ENCODE results near the gene SLC2A4RG. TPM values are rescaled to one million over a fixed set of nuclear protein-coding genes. Genes with fewer than 3 reads are reported as not detected.

The SLC2A4RG gene
- polyA plus RNA-seq, 1 donor from 2014 or later, result 2.0 TPM

DNA sequence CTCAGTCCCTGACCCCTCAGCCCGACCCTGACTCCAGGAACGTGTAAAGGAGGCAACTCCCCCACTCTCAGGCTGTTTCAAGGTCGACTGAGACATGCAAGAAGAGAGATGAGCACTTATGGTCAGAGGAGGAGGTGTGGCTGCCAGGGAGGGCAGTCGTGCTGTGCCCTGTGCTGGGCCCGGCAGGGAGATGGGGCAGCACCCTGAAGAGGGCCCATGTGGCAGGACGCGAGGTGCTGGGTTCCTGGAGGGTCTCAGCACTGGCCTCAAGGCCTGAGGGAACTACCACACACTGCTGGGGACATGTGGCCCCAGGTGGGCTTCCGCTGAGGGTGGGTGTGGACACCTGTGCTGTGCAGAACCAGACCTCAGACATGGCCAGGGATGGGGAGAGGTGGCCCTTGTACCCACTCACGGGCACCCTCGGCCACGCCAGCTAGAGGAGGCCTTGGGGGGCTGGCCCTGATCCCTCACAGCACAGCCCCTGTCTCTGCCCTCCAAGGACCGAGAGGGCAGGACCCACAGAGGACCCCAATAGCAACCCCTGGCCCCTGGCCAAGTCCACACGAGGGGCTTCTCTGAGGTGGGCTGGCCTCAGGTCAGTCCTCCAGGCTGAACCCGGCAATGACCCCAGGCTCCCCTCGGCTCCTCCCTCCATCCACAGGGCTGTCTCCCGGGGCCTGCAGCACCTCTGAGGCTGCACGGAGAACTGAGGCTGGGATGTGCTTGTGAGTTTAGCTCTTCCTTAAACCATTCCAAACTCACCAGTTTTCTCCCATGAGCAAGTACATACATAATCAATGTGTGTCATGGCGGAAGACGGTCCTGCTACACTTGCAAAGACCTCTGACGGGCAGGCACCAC lies 8.7 kb downstream of the SLC2A4RG start:
- Mint-ChIP-seq H3K9me3 (no peaks in the 10 kb centered on the region), H3K27ac (no peak overlapping the region), H3K4me3 (peak overlapping the region in 1 of 4 donors; percentile 62), H3K27me3 (no peaks in the 10 kb centered on the region), H3K4me1 (no peaks in the 10 kb centered on the region), H3K36me3 (no peaks in the 10 kb centered on the region)

DNA sequence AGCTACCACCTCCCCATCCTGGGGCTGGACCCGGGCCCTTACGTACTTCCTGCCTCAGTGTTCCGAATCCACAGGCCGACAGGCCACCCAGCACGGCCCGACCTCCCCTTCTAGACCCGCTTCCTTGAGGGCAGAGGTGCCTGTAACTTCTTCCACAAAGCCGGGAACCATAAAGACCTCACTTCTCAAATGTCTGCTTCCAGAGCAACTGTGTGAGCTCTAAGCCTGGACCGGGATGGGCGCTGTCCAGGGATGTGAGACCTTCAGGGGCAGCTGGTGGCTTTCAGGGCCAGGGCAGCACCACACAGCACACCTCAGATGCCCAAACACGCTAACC lies 9.3 kb downstream of the SLC2A4RG start:
- H3K9me3 Mint-ChIP-seq, result no peaks in the 10 kb centered on the region
- no peaks in the 10 kb centered on the region for H3K36me3 Mint-ChIP-seq
- H3K4me1 Mint-ChIP-seq, result no peaks in the 10 kb centered on the region
- H3K27me3 Mint-ChIP-seq, result no peaks in the 10 kb centered on the region
- H3K4me3 Mint-ChIP-seq, result peak overlapping the region in 1 of 4 donors; percentile 62
- H3K27ac Mint-ChIP-seq, result no peak overlapping the region

DNA sequence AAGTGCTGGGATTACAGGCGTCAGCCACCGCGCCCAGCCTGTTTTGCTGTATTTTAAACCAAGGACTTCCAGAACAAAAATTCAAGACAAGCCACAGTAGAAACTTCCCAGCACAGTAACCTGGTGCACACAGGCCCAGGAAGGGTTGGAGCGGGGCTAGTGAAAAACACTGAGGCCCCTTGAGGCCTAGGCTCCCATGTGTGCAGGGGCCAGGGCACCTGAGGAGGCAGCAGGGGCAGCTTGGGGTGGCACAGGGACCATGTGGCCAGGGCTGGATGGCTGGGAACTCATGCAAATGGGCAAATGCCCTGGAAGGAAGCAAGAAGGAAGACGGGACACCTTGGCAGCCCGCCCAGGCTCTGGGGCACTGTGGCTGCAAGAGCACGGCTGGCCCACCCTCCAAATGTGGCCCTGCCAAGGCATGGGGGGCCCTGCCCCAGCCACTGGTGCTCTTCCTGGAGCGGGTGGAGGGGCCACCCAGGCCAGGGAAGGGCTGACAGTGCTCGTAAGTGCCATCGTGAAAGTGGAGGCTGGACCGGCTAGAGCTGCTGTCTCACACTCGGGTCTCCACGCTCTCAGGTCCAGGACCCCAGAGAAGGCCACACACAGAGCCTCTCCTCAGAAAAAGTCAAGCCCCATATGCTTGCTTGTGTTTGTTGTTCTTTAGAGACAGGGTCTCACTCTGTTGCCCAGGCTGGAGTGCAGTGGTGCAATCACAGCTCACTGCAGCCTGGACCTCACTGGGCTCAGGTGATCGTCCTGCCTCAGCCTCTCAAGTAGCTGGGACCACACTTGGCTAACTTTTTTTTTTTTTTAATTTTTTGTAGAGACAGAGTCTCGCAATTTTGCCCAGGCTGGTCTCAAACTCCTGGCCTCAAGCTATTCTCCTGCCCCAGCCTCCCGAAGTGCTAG lies 10.3 kb downstream of the SLC2A4RG start:
- H3K36me3 Mint-ChIP-seq, result no peaks in the 10 kb centered on the region
- H3K4me3 Mint-ChIP-seq, result no peak overlapping the region
- H3K27me3 Mint-ChIP-seq, result no peaks in the 10 kb centered on the region
- H3K27ac Mint-ChIP-seq, result no peak overlapping the region
- H3K9me3 Mint-ChIP-seq, result peaks cover 0 to 1% (median 0%) of the 10 kb centered on the region in 3 donors
- H3K4me1 Mint-ChIP-seq, result peaks cover 0 to 3% (median 0%) of the 10 kb centered on the region in 3 donors

DNA sequence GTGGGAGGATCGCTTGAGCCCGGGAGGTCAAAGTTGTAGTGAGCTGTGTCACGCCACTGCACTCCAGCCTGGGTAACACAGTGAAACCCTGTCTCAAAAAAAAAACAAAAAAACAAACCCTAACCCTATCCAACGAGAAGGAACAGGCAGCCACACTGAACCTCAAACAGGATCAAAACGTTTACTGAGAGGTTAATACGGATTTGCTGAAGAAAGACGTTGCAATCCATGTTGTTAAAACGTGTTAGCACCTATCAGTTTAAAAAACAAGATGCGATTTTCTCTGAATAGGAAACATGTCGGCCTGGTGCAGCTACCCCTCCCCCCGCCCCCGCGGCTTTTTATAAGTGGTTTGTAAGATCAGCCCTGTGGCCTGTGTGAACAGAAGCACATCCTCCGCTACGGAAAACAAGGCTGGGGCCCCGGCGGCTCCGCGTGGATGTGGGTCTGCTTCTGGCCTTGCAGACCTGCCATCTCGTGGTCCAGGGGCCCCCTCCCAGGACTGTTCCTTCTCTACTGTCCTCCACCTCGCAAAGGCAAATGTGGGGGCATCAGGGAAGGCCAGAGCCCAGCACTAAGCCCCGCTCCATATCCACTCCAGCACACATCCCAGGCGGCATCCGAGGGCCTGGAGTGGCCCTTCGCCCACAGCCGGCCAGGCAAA lies 11.4 kb downstream of the SLC2A4RG start:
- Mint-ChIP-seq H3K27me3 (no peaks in the 10 kb centered on the region), H3K36me3 (no peaks in the 10 kb centered on the region), H3K4me1 (peaks cover 0 to 3% (median 0%) of the 10 kb centered on the region in 3 donors), H3K27ac (peak overlapping the region in 1 of 3 donors; percentile 67), H3K4me3 (peak overlapping the region in 1 of 4 donors; percentile 47), H3K9me3 (peaks cover 0 to 1% (median 0%) of the 10 kb centered on the region in 3 donors)

DNA sequence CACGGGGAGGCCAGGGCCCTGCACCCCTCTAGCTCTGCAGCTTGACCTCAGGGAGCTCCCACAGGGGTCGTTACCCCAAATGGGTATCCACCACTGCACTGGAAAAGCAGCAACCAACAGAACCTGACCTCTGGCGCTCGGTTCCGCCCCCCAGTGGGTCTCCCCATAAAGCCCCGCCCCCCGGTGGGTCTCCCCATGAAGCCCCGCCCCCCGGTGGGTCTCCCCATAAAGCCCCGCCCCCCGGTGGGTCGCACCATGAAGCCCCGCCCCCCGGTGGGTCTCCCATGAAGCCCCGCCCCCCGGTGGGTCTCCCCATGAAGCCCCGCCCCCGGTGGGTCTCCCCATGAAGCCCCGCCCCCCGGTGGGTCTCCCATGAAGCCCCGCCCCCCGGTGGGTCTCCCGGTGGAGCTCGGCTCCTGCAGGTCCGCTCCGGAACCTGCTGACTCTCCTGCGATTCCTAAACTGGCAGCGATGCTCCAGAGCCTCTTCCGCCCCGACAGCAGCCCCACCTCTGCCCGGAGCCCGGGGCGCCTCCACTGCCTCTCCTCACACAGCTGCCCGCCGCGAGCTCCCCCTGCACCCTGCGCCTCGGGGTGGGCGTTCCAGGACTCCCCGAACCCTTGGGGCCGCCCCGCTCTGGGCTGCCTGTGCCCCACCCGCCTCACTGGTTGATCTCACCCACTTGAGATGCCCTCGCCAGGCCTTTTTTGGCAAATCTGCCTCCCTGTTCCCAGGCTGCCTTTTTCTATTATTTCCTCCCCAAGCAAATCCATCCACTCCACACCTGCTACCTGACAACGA lies 12.1 kb downstream of the SLC2A4RG start:
- peak overlapping the region in 1 of 3 donors; percentile 67 for H3K27ac Mint-ChIP-seq
- no peaks in the 10 kb centered on the region for H3K27me3 Mint-ChIP-seq
- peaks cover 0 to 1% (median 0%) of the 10 kb centered on the region in 3 donors for H3K9me3 Mint-ChIP-seq
- peak overlapping the region in 1 of 4 donors; percentile 47 for H3K4me3 Mint-ChIP-seq
- H3K4me1 Mint-ChIP-seq, result peaks cover 0 to 3% (median 0%) of the 10 kb centered on the region in 3 donors
- no peaks in the 10 kb centered on the region for H3K36me3 Mint-ChIP-seq

DNA sequence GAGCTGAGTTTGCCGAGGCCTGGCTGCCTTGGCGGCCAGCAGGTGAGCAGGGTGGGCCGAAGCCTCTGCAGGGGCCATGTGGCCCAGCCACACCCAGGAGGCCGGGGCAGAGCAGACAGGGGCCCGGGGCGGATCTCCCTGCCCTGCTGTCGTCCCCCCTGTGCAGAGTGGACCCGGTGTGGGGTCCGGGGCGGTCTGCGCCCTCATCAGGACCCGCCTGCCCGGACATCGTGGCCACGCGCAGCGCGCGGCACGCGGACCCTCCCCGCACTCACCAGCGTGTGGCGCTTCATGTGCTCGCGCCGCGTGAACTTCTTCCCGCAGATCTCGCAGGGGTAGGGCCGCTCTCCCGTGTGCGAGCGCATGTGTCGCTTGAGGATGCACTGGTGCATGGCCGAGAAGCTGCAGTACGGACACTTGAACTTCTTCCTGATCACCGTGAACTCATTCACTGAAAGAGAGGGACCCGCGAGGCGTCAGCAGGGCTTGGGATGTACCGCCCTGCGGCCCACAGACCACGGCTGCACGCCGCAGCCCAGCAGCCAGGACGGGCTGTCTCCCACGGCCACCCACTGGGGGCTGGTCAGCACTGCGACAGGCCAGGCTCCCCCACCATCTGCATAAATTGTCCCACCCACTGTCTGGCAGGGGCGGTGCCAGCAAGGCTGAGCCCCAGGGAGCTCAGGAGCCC lies 13.0 kb downstream of the SLC2A4RG start:
- H3K36me3 Mint-ChIP-seq, result no peaks in the 10 kb centered on the region
- H3K27ac Mint-ChIP-seq, result no peak overlapping the region
- H3K4me1 Mint-ChIP-seq, result peaks cover 0 to 3% (median 0%) of the 10 kb centered on the region in 3 donors
- peaks cover 0 to 1% (median 0%) of the 10 kb centered on the region in 3 donors for H3K9me3 Mint-ChIP-seq
- no peaks in the 10 kb centered on the region for H3K27me3 Mint-ChIP-seq
- H3K4me3 Mint-ChIP-seq, result no peak overlapping the region

DNA sequence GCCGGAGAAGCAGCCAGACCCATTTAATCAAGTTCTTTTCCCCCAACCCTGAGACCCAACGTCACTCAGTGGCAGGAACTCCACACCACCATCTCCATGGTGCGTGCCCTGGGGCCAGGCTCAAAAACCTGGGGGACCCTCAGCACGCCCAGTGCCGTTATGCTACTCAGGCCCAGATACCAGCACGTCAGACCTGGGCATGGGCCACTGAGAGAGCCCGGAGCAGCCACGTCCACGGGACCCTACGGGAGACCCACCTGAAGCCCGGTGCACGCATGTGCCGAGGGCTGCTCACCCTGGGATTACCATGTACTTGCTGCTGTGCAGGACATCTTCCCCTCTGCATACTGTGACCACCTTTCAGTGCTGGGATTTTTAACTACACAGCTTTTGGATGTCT lies 13.8 kb downstream of the SLC2A4RG start:
- no peak overlapping the region for H3K4me3 Mint-ChIP-seq
- H3K27ac Mint-ChIP-seq, result no peak overlapping the region
- peaks cover 0 to 4% (median 0%) of the 10 kb centered on the region in 3 donors for H3K4me1 Mint-ChIP-seq
- no peaks in the 10 kb centered on the region for H3K27me3 Mint-ChIP-seq
- H3K9me3 Mint-ChIP-seq, result peaks cover 0 to 1% (median 0%) of the 10 kb centered on the region in 3 donors
- H3K36me3 Mint-ChIP-seq, result no peaks in the 10 kb centered on the region

DNA sequence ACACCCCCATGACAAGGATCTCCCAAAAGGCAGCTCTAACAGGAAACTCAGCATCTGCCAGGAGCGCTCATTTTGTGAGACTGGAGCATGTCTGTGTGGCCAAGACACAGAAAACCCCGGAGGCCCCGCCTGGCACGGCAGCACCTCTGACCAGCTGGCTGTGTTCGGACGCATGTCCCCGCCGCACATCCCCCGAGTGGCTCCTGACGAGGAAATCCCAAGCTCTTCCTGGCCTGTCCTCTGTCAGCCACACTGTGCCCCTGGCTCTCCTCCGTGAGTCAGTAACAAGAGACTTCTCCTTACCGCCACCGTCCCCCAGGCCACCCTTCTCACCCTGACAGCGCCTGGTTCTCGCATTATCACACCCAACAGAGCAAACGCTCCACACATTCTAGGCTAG lies 14.4 kb downstream of the SLC2A4RG start:
- H3K27me3 Mint-ChIP-seq, result no peaks in the 10 kb centered on the region
- H3K4me1 Mint-ChIP-seq, result peaks cover 0 to 5% (median 0%) of the 10 kb centered on the region in 3 donors
- H3K4me3 Mint-ChIP-seq, result peak overlapping the region in 1 of 4 donors; percentile 16
- H3K36me3 Mint-ChIP-seq, result no peaks in the 10 kb centered on the region
- H3K9me3 Mint-ChIP-seq, result peaks cover 0 to 1% (median 0%) of the 10 kb centered on the region in 3 donors
- H3K27ac Mint-ChIP-seq, result no peak overlapping the region

DNA sequence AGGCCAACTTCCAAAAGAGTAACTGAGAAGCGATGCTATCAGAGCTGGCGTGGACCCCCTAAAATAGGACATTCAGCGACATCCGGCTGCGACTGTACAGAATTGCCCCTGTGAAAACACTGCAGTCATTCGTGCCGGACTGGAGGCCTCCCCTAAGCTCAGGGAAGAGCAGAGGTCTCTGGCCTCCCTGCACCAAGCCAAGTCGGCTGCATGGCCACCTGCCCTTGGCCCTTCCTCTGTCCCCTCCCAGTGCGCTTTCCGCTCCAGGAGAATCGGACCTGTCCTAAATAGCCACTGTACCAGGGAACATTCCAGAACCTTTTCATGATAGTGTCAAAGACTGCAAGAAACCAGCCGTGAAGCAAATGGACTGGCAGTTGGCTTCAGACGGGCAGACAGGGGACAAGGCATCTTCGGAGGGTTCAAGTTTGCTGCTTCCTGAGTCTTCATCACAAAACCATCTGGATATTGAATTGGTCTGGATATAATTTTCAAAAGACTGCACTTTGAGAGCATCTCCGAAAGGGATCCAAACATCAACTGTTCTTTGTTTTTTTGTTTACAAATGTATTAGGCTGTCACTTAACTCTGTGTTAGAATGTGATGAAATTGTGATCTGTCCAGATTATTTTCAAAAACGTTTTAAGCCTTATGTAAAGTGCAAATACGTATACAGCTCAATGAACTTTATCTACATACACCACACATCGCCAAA lies 16.5 kb downstream of the SLC2A4RG start:
- Mint-ChIP-seq H3K27me3 (peaks cover 4% of the 10 kb centered on the region), H3K9me3 (peaks cover 0 to 1% (median 0%) of the 10 kb centered on the region in 3 donors), H3K27ac (no peak overlapping the region), H3K4me3 (no peak overlapping the region), H3K36me3 (no peaks in the 10 kb centered on the region), H3K4me1 (peaks cover 0 to 5% (median 0%) of the 10 kb centered on the region in 3 donors)

DNA sequence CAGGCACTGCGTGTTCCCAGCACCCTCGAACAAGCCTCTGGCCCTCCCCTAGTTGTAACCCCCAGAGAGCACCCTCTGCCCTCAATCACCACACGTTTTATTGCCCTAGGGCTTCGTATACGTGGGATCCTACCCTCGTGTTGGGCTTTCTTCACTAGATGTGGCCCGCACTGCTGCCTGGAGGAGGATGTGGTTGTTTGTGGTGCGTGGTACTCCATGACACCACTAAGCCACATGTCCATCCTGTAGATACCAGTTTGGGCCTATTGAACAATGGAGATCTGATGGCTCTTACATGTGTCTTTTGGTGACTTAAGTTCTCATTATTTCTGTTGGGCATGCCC lies 17.0 kb downstream of the SLC2A4RG start:
- no peak overlapping the region for H3K27ac Mint-ChIP-seq
- H3K36me3 Mint-ChIP-seq, result no peaks in the 10 kb centered on the region
- H3K4me3 Mint-ChIP-seq, result no peak overlapping the region
- peaks cover 0 to 1% (median 0%) of the 10 kb centered on the region in 3 donors for H3K9me3 Mint-ChIP-seq
- peaks cover 4% of the 10 kb centered on the region for H3K27me3 Mint-ChIP-seq
- H3K4me1 Mint-ChIP-seq, result peaks cover 0 to 5% (median 0%) of the 10 kb centered on the region in 3 donors

DNA sequence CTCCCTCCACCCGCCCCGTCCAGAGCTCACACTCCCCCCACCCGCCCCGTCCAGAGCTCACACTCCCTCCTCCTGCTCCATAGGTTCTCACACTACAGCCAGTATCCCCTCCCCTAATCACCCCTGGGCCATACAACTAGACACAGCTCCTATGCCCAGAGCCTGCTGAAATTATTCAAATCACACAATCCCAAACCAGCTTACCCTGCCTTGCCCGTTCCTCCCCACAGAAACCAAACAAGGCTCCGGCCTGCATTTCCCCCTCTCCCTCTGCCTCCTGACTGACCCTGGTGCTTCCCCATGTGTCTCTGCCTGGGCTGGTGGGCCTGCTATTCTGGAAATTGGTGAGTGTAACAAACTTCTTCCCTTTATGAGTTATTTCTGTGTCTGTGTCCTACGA lies 18.6 kb downstream of the SLC2A4RG start:
- Mint-ChIP-seq H3K27ac (no peak overlapping the region), H3K27me3 (peaks cover 4% of the 10 kb centered on the region), H3K9me3 (peaks cover 0 to 1% (median 0%) of the 10 kb centered on the region in 3 donors), H3K4me3 (no peak overlapping the region), H3K4me1 (peaks cover 0 to 5% (median 0%) of the 10 kb centered on the region in 3 donors), H3K36me3 (no peaks in the 10 kb centered on the region)

DNA sequence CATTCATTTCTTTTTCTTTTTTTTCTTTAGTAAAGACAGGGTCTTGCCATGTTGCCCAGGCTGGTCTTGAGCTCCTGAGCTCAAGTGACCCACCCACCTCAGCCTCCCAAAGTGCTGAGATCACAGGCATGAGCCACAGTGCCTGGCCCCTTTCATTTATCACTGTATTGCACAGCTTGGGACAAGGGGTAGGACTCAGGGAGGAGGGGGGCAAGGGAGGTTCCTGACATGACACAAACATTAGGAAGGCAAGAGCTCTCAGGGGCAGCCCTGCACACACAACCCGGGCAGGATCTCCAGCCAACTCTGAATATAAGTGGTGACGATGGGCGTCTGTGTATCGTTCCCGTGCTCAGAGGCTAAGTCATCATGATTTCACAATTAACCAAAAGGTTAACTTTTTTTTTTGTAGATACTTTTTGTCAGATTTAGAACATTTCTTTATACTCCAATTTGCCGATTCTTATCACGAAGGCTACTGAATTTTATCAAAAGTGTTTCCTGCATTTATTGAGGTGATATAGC lies 19.9 kb downstream of the SLC2A4RG start:
- Mint-ChIP-seq H3K9me3 (no peaks in the 10 kb centered on the region), H3K36me3 (no peaks in the 10 kb centered on the region), H3K27ac (no peak overlapping the region), H3K4me1 (peaks cover 0 to 2% (median 0%) of the 10 kb centered on the region in 3 donors), H3K27me3 (peaks cover 9% of the 10 kb centered on the region), H3K4me3 (no peak overlapping the region)

Measured in IgD-negative memory B cell (primary cell).